GM18520 (cell line): Measurements from ENCODE around the gene GPSM1.

Source experiments
- ATAC-seq: cut with Tn5 transposase; IDR thresholded peaks from one replicate; pipeline ENCODE4 v1.9.1; 2021; ENCODE audit not compliant: unreplicated experiment

GPSM1 gene

DNA sequence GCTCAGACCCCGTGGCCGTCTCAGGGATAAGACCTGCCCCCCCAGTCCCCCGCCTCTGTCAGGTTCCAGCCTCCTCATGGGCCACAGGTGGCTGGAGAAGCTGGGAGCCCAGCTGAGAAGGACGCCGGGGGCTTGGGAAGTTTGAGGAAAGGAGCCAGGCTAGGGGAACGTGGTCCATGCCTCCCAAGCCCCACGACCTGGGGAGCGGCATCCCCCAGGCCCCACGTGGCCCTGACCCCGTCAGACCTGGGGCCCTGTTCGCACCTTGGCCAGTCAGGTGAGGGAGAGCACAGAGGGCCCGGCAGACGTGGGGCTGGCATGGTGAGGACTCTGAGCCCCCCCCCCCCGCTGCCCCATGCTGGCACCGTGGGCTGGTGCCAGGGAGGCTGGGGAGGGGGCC is 3.7 kb downstream of the GPSM1 start:
- no peak for ATAC-seq

DNA sequence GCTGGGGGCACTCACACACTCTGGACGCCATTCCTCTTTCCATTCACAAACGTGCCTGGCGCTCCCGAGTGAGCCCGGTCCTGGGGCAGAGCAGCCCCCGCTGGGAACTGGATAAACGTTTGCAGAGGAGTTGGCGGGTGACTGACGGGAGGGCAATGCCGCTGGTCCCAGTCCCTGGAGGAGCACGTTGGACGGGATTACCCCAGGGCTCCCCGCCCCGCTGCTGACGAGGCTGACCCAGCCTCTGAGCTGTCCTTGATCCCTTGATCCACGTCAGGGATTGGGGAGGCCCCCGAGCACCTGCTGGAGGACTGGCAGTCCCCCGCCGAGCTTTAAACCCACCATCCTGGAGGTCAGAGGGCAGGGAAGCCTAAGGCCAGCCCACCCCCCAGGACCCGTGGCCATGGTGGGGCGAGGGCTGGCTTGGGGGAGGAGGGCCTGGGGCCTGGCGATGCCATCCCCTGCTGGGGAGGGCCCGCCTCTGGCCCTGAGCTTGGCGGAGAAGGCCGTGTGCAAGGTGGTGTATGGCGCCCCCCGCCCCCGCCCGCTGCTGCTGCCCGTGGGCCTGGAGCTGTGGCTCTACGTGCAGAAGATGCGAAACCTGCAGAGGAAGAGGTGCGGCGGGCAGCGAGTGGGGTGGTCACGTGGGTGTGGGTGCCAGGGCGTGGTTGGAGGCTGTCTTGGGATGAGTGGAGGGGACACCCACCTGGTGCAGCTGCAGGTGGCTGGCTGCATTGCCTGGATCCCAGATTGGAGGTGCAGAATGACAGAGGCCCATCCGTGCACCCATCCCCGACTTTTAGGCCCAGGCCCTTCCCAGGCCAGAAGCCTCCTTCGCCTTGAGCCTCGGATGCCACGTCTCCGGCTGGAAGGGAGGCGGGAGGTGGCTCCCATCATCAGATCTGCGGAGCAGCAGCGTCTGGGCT is 4.5 kb downstream of the GPSM1 start:
- no peak for ATAC-seq

DNA sequence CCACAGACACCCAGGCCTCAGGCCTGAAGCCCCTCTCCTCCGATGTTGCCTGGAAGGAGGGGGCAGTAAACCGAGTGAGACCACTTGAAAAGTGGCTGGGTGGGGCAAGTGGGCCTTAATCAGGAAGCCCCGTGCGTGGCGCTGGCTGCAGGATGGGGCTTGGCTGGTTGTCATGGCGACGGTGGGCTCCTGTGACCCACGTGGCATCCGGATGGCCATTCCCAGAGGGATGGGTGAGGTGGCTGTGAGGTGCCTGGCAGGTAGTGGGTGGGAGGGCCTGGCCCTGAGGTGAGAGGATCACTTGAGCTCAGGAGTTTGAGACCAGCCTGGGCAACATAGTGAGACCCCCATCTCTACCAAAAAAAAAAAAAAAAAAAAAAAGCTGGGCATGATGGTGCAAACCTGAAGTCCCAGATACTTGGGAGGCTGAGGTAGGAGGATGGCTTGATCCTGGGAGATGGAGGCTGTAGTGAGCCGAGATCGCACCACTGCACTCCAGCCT is 5.2 kb downstream of the GPSM1 start:
- ATAC-seq: no peak

GRCh38 chr9:136333045-136333444 is 5.7 kb downstream of the GPSM1 start:
- ATAC-seq: no peak

DNA sequence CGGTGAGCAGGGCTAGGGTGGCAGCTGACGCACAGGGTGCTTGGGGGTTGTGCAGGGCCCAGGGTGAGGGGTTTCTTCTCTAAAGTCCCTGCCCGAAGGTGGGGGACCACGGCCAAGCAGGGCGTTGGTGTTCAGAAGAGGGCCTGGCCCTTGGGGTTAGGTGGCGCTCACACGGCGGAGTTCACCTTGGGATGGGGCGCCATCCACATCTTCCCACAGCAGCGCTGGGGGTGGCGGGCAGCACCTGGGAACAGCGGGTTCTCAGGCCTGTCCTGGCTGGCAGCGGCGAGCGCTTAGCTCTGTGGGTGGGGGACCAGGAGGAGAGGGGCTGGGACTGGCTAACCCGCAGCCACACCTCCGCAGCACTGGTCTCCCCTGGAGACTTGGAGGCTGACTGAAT is 6.1 kb downstream of the GPSM1 start:
- ATAC-seq: no peak

- ATAC-seq: no peak
These were observed 7.2 kb downstream of the GPSM1 start for GRCh38 chr9:136334541-136334940.

DNA sequence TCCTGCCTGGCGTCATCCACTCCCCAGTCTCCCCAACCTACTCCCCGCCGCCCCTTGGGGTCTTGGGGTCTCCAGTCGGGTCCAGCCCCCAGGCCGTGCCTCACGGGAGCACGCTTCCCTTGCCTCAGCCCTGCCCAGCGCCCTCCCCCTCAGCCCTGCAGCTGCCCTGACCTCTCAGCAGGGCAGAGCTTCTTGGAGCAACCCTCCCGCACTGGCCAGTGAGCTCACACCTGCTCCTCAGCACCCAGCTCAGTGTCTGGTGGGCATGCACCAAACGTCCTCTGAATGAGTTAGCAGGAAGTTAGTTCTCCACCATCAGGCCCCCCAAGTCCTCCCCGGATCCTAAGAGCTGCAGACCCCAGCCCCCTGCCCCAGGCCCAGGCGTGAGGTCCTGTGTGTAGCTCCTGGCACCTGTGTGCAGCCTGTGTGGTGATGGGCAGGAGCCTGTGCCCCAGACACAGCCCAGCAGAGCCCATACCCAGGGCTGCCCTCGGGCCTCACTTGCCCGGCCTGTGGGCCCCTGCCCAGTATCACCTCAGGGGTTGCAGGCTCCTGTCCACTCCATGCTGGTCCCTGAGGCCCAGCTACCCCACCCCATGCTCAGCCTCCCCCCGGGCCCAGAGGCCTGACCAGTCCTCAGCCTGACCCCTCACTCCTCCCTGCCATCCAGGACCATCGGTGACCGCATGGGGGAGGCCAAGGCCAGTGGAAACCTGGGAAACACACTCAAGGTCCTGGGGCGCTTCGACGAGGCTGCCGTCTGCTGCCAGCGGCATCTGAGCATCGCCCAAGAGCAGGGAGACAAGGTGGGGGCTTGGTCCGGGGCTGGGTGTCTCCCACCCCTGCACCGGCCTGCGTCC is 8.2 kb downstream of the GPSM1 start:
- ATAC-seq: no peak

DNA sequence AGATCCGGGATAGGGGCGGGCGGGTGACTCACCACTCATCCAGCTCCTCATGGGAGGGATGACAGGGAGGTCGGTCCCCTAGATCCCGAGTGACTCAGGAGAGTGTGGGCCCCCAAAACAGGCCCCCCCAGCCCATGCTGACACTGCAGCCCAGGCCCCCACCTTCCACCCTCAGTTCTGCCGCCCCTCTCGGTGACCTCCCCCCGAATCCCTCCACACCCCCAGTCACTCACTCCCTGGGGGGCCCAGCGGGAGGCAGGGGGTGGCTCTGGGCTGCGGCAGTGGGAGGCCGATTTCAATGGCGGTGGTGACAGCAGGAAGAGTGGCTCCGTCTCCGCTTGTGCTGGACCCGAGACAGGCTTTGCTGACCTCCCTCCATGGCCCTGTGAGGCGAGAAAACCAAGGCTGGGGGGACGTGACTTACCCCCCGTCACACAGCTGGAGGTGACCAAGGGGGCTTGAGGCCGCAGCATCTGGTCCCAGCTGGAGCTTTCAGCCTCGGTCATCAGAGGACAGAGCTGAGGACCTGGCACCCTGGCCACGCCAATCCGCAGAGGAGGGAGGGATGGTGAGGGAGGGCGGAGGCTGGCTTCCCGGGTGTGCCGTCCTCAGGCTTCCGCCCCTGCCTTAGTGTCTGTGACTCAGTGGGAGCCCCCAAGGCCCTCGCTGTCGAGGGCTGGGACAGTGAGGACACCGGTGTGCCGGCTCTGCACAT is 9.0 kb downstream of the GPSM1 start:
- ATAC-seq: no peak

DNA sequence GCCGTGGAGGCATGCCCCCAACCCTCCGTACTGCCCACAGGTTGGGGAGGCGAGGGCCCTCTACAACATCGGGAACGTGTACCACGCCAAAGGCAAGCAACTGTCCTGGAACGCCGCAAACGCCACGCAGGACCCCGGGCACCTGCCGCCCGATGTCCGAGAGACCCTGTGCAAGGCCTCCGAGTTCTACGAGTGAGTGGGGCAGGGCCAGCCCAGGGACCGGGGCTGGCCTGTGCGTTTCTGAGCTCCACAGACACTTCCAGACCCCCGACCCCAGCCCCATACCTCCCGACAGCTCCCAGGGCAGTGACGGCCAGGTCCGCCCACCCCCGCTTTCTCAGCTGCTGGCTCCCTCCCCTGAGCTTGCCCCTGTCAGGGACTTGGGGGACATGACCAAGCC is 9.5 kb downstream of the GPSM1 start:
- ATAC-seq: no peak

DNA sequence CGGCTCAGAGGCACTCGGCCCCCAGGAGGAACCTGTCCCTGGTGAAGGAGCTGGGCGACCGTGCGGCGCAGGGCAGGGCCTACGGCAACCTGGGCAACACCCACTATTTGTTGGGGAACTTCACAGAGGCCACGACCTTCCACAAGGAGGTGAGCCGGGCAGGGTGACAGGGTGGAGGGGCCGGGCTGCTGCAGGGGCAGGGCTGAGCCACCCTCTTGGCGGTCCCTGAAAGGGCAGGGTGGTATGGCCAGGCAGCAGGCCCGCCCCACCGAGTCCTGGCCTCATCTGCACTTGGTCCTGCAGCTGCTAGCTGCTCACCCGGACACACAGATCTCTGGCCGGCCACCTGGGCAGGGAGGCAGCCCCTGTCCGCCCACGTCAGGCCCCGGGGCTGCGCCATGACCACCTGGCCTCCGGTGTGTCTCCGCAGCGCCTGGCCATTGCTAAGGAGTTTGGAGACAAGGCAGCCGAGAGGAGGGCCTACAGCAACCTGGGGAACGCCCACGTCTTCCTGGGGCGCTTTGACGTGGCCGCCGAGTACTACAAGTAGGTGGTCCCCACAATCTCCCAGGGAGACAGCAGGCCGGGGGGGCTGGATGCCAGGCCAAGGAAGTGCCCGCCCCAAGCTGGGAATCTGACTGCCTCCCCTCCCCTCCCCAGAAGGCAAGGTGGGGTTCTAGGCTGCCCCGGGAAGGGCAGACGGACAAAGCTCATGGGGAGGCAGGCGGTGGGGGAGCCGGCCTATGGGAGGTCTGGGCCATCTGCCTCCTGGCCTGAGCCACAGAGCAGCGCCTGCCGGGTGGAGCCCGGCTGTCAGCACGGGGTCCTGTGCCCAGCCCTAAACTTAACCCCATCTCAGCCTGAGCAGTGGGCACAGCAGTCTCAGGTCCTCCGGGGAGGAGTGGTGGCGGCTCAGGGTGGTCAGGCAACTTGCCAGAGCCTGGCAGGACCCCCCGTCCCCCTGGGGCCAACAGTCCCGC is 10.4 kb downstream of the GPSM1 start:
- ATAC-seq: no peak

DNA sequence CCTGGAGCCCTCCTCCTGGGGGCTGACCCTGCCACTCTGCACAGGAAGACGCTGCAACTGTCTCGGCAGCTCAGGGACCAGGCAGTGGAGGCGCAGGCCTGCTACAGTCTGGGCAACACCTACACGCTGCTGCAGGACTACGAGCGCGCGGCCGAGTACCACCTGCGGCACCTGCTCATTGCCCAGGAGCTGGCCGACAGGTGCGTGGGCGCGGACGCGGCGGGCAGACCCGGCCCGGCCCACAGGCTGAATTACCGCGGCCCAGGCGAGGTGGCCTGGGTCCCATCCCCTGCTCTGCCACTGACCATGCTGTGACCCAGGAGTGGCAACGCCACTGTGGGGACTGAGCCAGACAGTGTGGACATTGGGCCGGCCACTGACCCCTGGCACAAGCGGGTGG is 11.2 kb downstream of the GPSM1 start:
- ATAC-seq: no peak

GRCh38 chr9:136339173-136339957 is 12.0 kb downstream of the GPSM1 start:
- no peak for ATAC-seq

DNA sequence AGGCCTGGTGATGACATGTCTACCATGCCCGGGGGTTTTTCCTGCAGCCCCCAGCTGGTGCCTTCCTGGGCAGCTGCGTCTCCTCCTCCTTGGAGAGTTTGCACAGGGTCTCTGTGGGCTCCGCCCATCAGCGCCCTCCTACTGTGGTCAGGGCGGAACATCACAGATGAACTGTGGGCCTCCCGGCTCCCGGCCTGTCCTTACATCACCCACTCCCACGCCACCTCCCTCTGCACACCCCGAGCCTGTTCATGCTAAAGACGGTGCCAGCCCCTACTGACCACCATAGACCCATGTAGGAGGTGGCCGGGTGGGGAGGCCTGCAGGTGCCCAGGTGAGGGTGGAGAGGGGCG is 12.6 kb downstream of the GPSM1 start:
- ATAC-seq: no peak

- no peak for ATAC-seq
These were observed 13.2 kb downstream of the GPSM1 start for GRCh38 chr9:136340356-136341041.

DNA sequence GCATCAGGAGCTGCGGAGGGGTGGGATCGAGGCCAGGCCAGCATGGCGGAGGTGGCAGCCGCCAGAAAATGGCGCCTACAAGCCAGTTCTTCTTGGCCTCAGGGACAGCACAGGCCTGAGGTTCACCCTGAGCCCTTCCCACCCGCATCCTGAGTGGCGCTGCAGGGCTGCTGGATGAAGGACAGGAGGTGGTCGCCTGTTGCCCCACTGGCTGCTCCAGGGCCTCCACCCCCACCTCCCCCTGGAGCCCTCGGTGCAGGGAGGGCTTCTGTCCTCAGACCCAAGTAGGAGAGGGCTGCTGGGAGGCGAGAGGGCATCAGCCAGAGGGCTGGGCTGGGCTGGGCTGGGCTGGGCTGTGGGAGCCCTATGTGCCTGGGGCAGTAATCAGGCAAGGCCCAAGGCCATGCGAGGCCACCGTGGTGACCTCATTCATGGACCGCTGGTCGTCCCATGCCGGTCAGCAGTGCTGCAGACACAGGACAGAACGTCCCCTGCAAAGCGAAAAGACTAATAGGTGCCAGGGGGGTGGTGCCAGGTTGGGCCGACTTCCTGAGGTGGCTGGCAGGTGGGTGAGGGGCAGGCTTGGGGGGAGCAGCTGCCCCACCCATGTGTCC is 13.8 kb downstream of the GPSM1 start:
- ATAC-seq: no peak

DNA sequence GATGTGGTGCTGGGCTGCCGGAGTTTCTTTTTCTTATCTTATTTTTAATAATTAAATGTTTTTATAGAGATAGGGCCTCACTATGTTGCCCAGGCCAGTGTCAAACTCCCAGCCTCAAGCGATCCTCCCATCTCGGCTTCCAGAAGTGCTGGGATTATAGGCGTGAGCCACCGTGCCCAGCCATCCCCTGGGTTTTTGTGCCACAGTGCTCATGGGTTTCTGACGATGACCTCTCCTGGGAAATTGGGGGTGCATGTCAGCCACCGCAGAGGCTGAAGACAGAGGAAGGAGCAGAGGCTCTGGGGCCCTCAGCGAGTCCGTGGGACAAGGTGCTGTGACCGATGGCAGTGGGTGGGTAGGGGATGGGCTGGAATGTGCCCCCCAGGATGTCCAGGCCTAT is 14.4 kb downstream of the GPSM1 start:
- ATAC-seq: no peak

GRCh38 chr9:136342181-136343120 is 15.1 kb downstream of the GPSM1 start:
- ATAC-seq: no peak
